H9 (cell line): Measurements from ENCODE around the gene UBE3C. TPM values are rescaled to one million over a fixed set of nuclear protein-coding genes. Genes with fewer than 3 reads are reported as not detected.
A peak's percentile ranks its signal among the peaks of the same experiment; 100 is the strongest.

Experiments
- DNase-seq: peaks from one replicate; pipeline ENCODE4 v3.0.0-alpha.2; 2017
- H2AFZ ChIP-seq: one replicate; pipeline ENCODE4 v1.6.1; 2013; ENCODE audit warnings: mild to moderate bottlenecking, low read length, control low read depth, moderate library complexity
- H2AK5ac ChIP-seq: 2 replicates; pipeline ENCODE4 v1.6.1; 2013; ENCODE audit warnings: low read length, control low read depth, mixed read lengths; ENCODE audit not compliant: insufficient read length
- H2BK120ac ChIP-seq: one replicate; pipeline ENCODE4 v1.6.1; 2013; ENCODE audit warnings: low read depth, mild to moderate bottlenecking, low read length, control low read depth, inconsistent platforms; ENCODE audit not compliant: poor library complexity, severe bottlenecking
- H2BK12ac ChIP-seq: 2 replicates; pipeline ENCODE4 v1.6.1; 2013; ENCODE audit warnings: low read length, control low read depth, mixed read lengths, low read depth; ENCODE audit not compliant: insufficient read length
- H2BK15ac ChIP-seq: 2 replicates; pipeline ENCODE4 v1.6.1; 2013; ENCODE audit warnings: low read depth, low read length, control low read depth
- H2BK20ac ChIP-seq: one replicate; pipeline ENCODE4 v1.6.1; 2013; ENCODE audit warnings: low read depth, mild to moderate bottlenecking, low read length, control low read depth, inconsistent platforms; ENCODE audit not compliant: poor library complexity, severe bottlenecking
- H2BK5ac ChIP-seq: 2 replicates; pipeline ENCODE4 v1.6.1; 2013; ENCODE audit warnings: low read length, control low read depth, mixed read lengths; ENCODE audit not compliant: insufficient read length
- H3K14ac ChIP-seq: 2 replicates; pipeline ENCODE4 v1.6.1; 2013; ENCODE audit warnings: low read length, control low read depth; ENCODE audit not compliant: insufficient read depth
- H3K18ac ChIP-seq: 2 replicates; pipeline ENCODE4 v1.6.1; 2013; ENCODE audit warnings: low read depth, mild to moderate bottlenecking, mixed read lengths, low read length, control low read depth; ENCODE audit not compliant: insufficient read length
- H3K23ac ChIP-seq: 2 replicates; pipeline ENCODE4 v1.6.1; 2013; ENCODE audit warnings: low read length, control low read depth, mixed read lengths, low read depth; ENCODE audit not compliant: insufficient read length
- H3K23me2 ChIP-seq: 2 replicates; pipeline ENCODE4 v1.6.1; 2013; ENCODE audit warnings: low read depth, mild to moderate bottlenecking, mixed read lengths, low read length, control low read depth; ENCODE audit not compliant: insufficient read length, poor library complexity, severe bottlenecking
- H3K27ac ChIP-seq: 2 replicates; pipeline ENCODE4 v1.5.1; 2013; ENCODE audit warnings: low read length, control low read depth, mixed read lengths, low read depth; ENCODE audit not compliant: insufficient read length
- H3K27me3 ChIP-seq: 2 replicates; pipeline ENCODE4 v1.6.1; 2013; ENCODE audit warnings: low read length, control low read depth, inconsistent platforms; ENCODE audit not compliant: insufficient read depth
- H3K4ac ChIP-seq: 2 replicates; pipeline ENCODE4 v1.6.1; 2013; ENCODE audit warnings: low read depth, mild to moderate bottlenecking, control low read depth, inconsistent platforms, low read length, moderate library complexity
- H3K4me1 ChIP-seq: 2 replicates; pipeline ENCODE4 v1.6.1; 2013; ENCODE audit warnings: low read length, control low read depth, inconsistent platforms; ENCODE audit not compliant: insufficient read depth
- H3K4me2 ChIP-seq: 2 replicates; pipeline ENCODE4 v1.6.1; 2013; ENCODE audit warnings: low read length, control low read depth, mixed read lengths; ENCODE audit not compliant: insufficient read length, insufficient read depth
- H3K56ac ChIP-seq: 2 replicates; pipeline ENCODE4 v1.6.1; 2013; ENCODE audit warnings: low read depth, mild to moderate bottlenecking, mixed read lengths, low read length, control low read depth; ENCODE audit not compliant: insufficient read length
- H3K79me1 ChIP-seq: 2 replicates; pipeline ENCODE4 v1.6.1; 2013; ENCODE audit warnings: low read depth, mild to moderate bottlenecking, moderate library complexity, low read length, control low read depth, inconsistent platforms; ENCODE audit not compliant: insufficient read depth, poor library complexity, severe bottlenecking
- H3K79me2 ChIP-seq: 2 replicates; pipeline ENCODE4 v1.6.1; 2013; ENCODE audit warnings: low read length, control low read depth, inconsistent platforms; ENCODE audit not compliant: insufficient read depth
- H3K9ac ChIP-seq: 2 replicates; pipeline ENCODE4 v1.6.1; 2013; ENCODE audit warnings: low read length, control low read depth, mixed read lengths; ENCODE audit not compliant: insufficient read length; ENCODE audit errors: extremely low read depth
- H3K9me3 ChIP-seq: one replicate; pipeline ENCODE4 v1.6.1; 2013; ENCODE audit warnings: low read depth, low read length, inconsistent platforms; ENCODE audit not compliant: control insufficient read depth
- H3T11ph ChIP-seq: one replicate; pipeline ENCODE4 v1.6.1; 2013; ENCODE audit warnings: mild to moderate bottlenecking, low read length, control low read depth, inconsistent platforms
- H4K20me1 ChIP-seq: one replicate; pipeline ENCODE4 v1.6.1; 2013; ENCODE audit not compliant: control insufficient read depth, insufficient read length, insufficient read depth
- H4K5ac ChIP-seq: 2 replicates; pipeline ENCODE4 v1.6.1; 2013; ENCODE audit warnings: low read depth, mild to moderate bottlenecking, mixed read lengths, low read length, control low read depth; ENCODE audit not compliant: insufficient read length
- H4K8ac ChIP-seq: replicated peaks from 2 replicates; pipeline ENCODE4 v1.6.1; 2013; ENCODE audit warnings: low read length, control low read depth, mixed read lengths, low read depth; ENCODE audit not compliant: insufficient read length
- H4K91ac ChIP-seq: 2 replicates; pipeline ENCODE4 v1.6.1; 2013; ENCODE audit warnings: low read depth, mild to moderate bottlenecking, moderate library complexity, mixed read lengths, low read length, control low read depth; ENCODE audit not compliant: insufficient read length
- H3K27ac Mint-ChIP-seq, 3 experiments: 2 replicates in 2 of 3; 3 replicates in 1 of 3; pipeline ENCODE4 v1.8.0; 2020 to 2021; ENCODE audit warnings: mixed read lengths in 3 of 3, mild to moderate bottlenecking in 1 of 3, moderate library complexity in 1 of 3
- H3K27me3 Mint-ChIP-seq: 2 replicates; pipeline ENCODE4 v1.8.0; 2021; ENCODE audit warnings: low read depth, mild to moderate bottlenecking, moderate library complexity, mixed read lengths
- H3K36me3 Mint-ChIP-seq, 3 experiments: 2 replicates in 2 of 3; 3 replicates in 1 of 3; pipeline ENCODE4 v1.8.0; 2020 to 2021; ENCODE audit warnings: low read depth in 3 of 3, mixed read lengths in 3 of 3; ENCODE audit not compliant: insufficient read depth in 1 of 3
- H3K4me1 Mint-ChIP-seq, 2 experiments: 2 replicates each; pipeline ENCODE4 v1.8.0; 2020; ENCODE audit warnings: mixed read lengths in 2 of 2
- H3K4me3 Mint-ChIP-seq, 2 experiments: 2 replicates in 1 of 2; 3 replicates in 1 of 2; pipeline ENCODE4 v1.8.0; 2020 to 2021; ENCODE audit warnings: mild to moderate bottlenecking in 2 of 2, mixed read lengths in 2 of 2, moderate library complexity in 1 of 2
- H3K9me3 Mint-ChIP-seq, 2 experiments: 2 replicates in 1 of 2; 3 replicates in 1 of 2; pipeline ENCODE4 v1.8.0; 2020; ENCODE audit warnings: mild to moderate bottlenecking in 2 of 2, mixed read lengths in 2 of 2, moderate library complexity in 1 of 2
- WGBS: extraction: QIAGEN DNeasy Blood & Tissue Kit; methylation state at CpG from one replicate; pipeline ENCODE4 v1.1.7; 2013; ENCODE audit warnings: missing lambda C conversion rate, low lambda C conversion rate, mixed read lengths; ENCODE audit not compliant: insufficient read length; ENCODE audit errors: extremely low coverage; 5-methylcytosine and 5-hydroxymethylcytosine counted together
- total RNA-seq: library from RNA; stranded (reverse); gene quantifications from 2 replicates; pipeline ENCODE4 v1.2.1, GENCODE V29; 2021
- TF ChIP-seq, protein P1 (sequence below): fragments of 200-600 bp; sonication (generic); conservative IDR thresholded peaks from 3 replicates; pipeline ENCODE4 v1.8.0; 2021; ENCODE audit warnings: antibody characterized with exemption, mild to moderate bottlenecking

UBE3C gene
- total RNA-seq, 1 experiment from 2014 or later, result 63.3 TPM

DNA sequence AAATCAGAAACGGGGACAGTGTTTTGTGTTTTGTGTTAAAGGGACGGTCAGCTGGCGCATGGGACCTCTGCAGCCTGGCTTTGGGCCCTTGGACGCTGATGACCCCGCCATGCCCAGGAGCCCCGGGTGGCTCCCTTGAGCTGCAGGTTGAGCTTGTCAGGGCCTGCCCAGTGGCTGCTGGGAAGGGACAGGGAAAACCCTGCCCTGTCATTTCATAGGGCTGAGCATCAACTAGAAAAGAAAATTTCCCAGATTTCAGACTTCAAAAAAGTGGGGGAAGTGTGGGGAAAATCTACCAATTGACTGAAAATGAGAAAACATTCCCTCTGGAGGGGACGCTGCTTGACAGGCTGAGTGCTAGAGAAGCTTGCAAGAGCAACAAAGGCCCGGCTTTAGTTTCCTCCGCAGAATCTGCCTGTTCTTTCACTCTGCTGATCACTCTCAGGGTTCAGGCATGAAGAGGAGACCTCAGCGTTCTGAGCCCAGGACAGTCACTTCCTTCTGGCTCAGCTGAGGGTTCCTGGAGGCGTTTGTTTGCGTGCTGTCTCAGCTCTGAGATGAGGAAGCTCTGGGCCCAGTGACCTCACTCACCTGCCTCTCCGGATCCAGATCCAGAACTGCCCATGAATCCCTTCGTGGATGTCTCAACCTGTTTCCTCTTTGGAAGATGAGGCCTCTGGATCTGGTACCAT lies 179.4 kb downstream of the UBE3C start:
- Mint-ChIP-seq H3K27me3 (no peaks in the 10 kb centered on the region), H3K9me3 (peaks cover 0 to 2% of the 10 kb centered on the region in 2 experiments; a peak in 1 of 5 replicates), H3K4me3 (no peak overlapping the region), H3K36me3 (no peaks in the 10 kb centered on the region; a peak in 2 of 7 replicates), H3K4me1 (peaks cover 24 to 33% of the 10 kb centered on the region in 2 experiments), H3K27ac (peak overlapping the region; percentile 36 to 92 (median 90))
- H4K8ac ChIP-seq, result no peak overlapping the region
- H2BK20ac ChIP-seq, result no peak overlapping the region
- H2BK12ac ChIP-seq, result no peak overlapping the region
- H2AK5ac ChIP-seq, result no peak overlapping the region
- no peak overlapping the region for H2BK120ac ChIP-seq
- TF ChIP-seq, protein P1, sequence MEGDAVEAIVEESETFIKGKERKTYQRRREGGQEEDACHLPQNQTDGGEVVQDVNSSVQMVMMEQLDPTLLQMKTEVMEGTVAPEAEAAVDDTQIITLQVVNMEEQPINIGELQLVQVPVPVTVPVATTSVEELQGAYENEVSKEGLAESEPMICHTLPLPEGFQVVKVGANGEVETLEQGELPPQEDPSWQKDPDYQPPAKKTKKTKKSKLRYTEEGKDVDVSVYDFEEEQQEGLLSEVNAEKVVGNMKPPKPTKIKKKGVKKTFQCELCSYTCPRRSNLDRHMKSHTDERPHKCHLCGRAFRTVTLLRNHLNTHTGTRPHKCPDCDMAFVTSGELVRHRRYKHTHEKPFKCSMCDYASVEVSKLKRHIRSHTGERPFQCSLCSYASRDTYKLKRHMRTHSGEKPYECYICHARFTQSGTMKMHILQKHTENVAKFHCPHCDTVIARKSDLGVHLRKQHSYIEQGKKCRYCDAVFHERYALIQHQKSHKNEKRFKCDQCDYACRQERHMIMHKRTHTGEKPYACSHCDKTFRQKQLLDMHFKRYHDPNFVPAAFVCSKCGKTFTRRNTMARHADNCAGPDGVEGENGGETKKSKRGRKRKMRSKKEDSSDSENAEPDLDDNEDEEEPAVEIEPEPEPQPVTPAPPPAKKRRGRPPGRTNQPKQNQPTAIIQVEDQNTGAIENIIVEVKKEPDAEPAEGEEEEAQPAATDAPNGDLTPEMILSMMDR, result no peak
- H3K9ac ChIP-seq, result no peak overlapping the region
- H3K4me2 ChIP-seq, result no peak overlapping the region
- H4K91ac ChIP-seq, result no peak overlapping the region
- DNase-seq, result no peak
- no peak overlapping the region for H3K27ac ChIP-seq
- no peaks in the 10 kb centered on the region for H3K79me1 ChIP-seq
- H3T11ph ChIP-seq, result no peak overlapping the region
- no peak overlapping the region for H3K23ac ChIP-seq
- no peak overlapping the region for H2BK5ac ChIP-seq
- H3K56ac ChIP-seq, result no peak overlapping the region
- no peaks in the 10 kb centered on the region for H3K23me2 ChIP-seq
- no peaks in the 10 kb centered on the region for H4K20me1 ChIP-seq
- H3K79me2 ChIP-seq, result no peaks in the 10 kb centered on the region
- H2BK15ac ChIP-seq, result no peak overlapping the region
- WGBS, result no CpG with 5 or more reads among the region's 14 CpGs
- H4K5ac ChIP-seq, result no peak overlapping the region
- H3K14ac ChIP-seq, result no peak overlapping the region
- no peak overlapping the region; the same call in 1 of the 2 replicates for H3K4ac ChIP-seq
- H2AFZ ChIP-seq, result no peak overlapping the region
- H3K4me1 ChIP-seq, result no peaks in the 10 kb centered on the region; the same call in 1 of the 2 replicates
- no peaks in the 10 kb centered on the region for H3K27me3 ChIP-seq
- H3K18ac ChIP-seq, result peak overlapping the region; percentile 34
- no peaks in the 10 kb centered on the region for H3K9me3 ChIP-seq

Other genes with a start within 250 kb of the UBE3C start
- gene LMBR1, start 245.7 kb upstream of the UBE3C start, total RNA-seq, result 49.3 and 62.3 TPM in 2 replicates
- 30.4 and 31.7 TPM in 2 replicates for gene NOM1, start 189.2 kb upstream of the UBE3C start, total RNA-seq
- gene MNX1, start 128.3 kb upstream of the UBE3C start, total RNA-seq, result 0.20 TPM in 1 of 2 replicates, not detected in the other
- gene DNAJB6, start 198.1 kb downstream of the UBE3C start, total RNA-seq, result 215 and 216 TPM in 2 replicates